HepG2 (cell line): ENCODE results near the gene YWHAQ. TPM values are rescaled to one million over a fixed set of nuclear protein-coding genes. Genes with fewer than 3 reads are reported as not detected.

Source experiments
- ARID2 ChIP-seq: sonication (generic); formaldehyde crosslinking; IDR thresholded peaks from 2 replicates; pipeline ENCODE4 v1.8.1; 2022; ENCODE audit warnings: mild to moderate bottlenecking, missing genetic modification reagents, borderline replicate concordance
- ARID5B ChIP-seq: IDR thresholded peaks from 2 replicates; pipeline ENCODE4 v1.4.0; 2020; ENCODE audit warnings: mild to moderate bottlenecking, missing genetic modification reagents
- DNMT1 ChIP-seq: sonication (generic); formaldehyde crosslinking; IDR thresholded peaks from 2 replicates; pipeline ENCODE4 v1.5.1; 2020; ENCODE audit warnings: mild to moderate bottlenecking, missing genetic modification reagents
- GABPB1 ChIP-seq: IDR thresholded peaks from 2 replicates; pipeline ENCODE4 v1.6.1; 2016; ENCODE audit warnings: mild to moderate bottlenecking, missing genetic modification reagents, moderate library complexity, missing compliant biosample characterization
- GATA4 ChIP-seq: sonication (generic); IDR thresholded peaks from 2 replicates; pipeline ENCODE4 v1.6.1; 2016; ENCODE audit warnings: antibody characterized with exemption, low read depth, borderline replicate concordance
- HIVEP1 ChIP-seq: sonication (generic); formaldehyde crosslinking; IDR thresholded peaks from 2 replicates; pipeline ENCODE4 v1.4.0; 2020; ENCODE audit warnings: mild to moderate bottlenecking, missing genetic modification reagents
- HNF1A ChIP-seq, 2 experiments: sonication (generic) in 1 of 2; formaldehyde crosslinking in 1 of 2; IDR thresholded peaks; 2 replicates each; pipeline versions ENCODE4 v1.4.0 to v1.6.1; 2016 to 2020; ENCODE audit warnings: borderline replicate concordance in 1 of 2, low read depth in 1 of 2, mild to moderate bottlenecking in 1 of 2, missing genetic modification reagents in 1 of 2
- NBN ChIP-seq: fragments of 450-650 bp; conservative IDR thresholded peaks from 2 replicates; pipeline ENCODE4 v1.6.1; 2017
- NKX3-1 ChIP-seq: sonication (generic); formaldehyde crosslinking; IDR thresholded peaks from 2 replicates; pipeline ENCODE4 v1.5.0; 2020; ENCODE audit warnings: missing genetic modification reagents
- NR0B2 ChIP-seq: sonication (generic); formaldehyde crosslinking; IDR thresholded peaks from 2 replicates; pipeline ENCODE4 v1.4.0; 2020; ENCODE audit warnings: mild to moderate bottlenecking, missing genetic modification reagents
- REST ChIP-seq, 2 experiments: IDR thresholded peaks; 2 replicates each; pipeline ENCODE4 v1.6.1; 2011 to 2012; ENCODE audit warnings: low read length in 2 of 2, borderline replicate concordance in 1 of 2, low read depth in 1 of 2, mild to moderate bottlenecking in 1 of 2, moderate library complexity in 1 of 2
- RXRB ChIP-seq: IDR thresholded peaks from 2 replicates; pipeline ENCODE4 v1.6.1; 2016; ENCODE audit warnings: borderline replicate concordance, missing genetic modification reagents, missing compliant biosample characterization
- SMAD3 ChIP-seq: sonication (generic); formaldehyde crosslinking; IDR thresholded peaks from 2 replicates; pipeline ENCODE4 v1.4.0; 2020; ENCODE audit warnings: missing genetic modification reagents
- ZNF468 ChIP-seq: sonication (generic); formaldehyde crosslinking; IDR thresholded peaks from 2 replicates; pipeline ENCODE4 v1.8.0; 2022; ENCODE audit warnings: mild to moderate bottlenecking, moderate library complexity, missing genetic modification reagents
- ZNF746 ChIP-seq: sonication (generic); formaldehyde crosslinking; IDR thresholded peaks from 2 replicates; pipeline ENCODE4 v1.8.0; 2022; ENCODE audit warnings: mild to moderate bottlenecking, missing genetic modification reagents
- polyA plus RNA-seq, 8 experiments: library from polyadenylated mRNA; depleted of rRNA in 3 of 8; stranded (reverse) in 7 of 8; unstranded in 1 of 8; fragments of >200 nt; fragmentation: Illumina TruSeq in 4 of 8; extraction: Trizol in 4 of 8; gene quantifications; 2 replicates each; pipeline versions ENCODE4 v1.2.1 to v1.2.3, GENCODE V29; 2011 to 2016; ENCODE audit warnings: low read depth in 4 of 8, missing spikeins in 1 of 8, mixed read lengths in 1 of 8; ENCODE audit not compliant: insufficient read depth in 1 of 8
- total RNA-seq, 5 experiments: library from RNA; depleted of rRNA; stranded (reverse); fragments of >200 nt; fragmentation: Illumina TruSeq; extraction: Trizol; gene quantifications; 2 replicates each; pipeline ENCODE4 v1.2.3, GENCODE V29; 2016; ENCODE audit warnings: low read depth in 1 of 5

YWHAQ gene
- total and polyA plus RNA-seq, 2 of the 13 experiments (the other 11 are each of a cell fraction or from before 2014, with no cell fraction given): 160 to 304 TPM

- no peak for TF ChIP-seq ARID2 (CRISPR knock-in tag)
- TF ChIP-seq ZNF468: no peak
- TF ChIP-seq NKX3-1: peak; percentile 43; the same call in 1 of the 2 replicates
- peak in 1 of 2 experiments; percentile 41; a peak in 1 of 4 replicates for TF ChIP-seq REST (IDR thresholded peaks at IDR 0.05; ENCODE audit: borderline replicate concordance in 1 of 2, low read depth in 1 of 2, low read length in 2 of 2)
- peak; percentile 56; the same call in 1 of the 2 replicates for TF ChIP-seq SMAD3 (CRISPR knock-in tag)
- peak; percentile 88 for TF ChIP-seq GABPB1
- TF ChIP-seq DNMT1 (CRISPR knock-in tag): peak; percentile 24; the same call in 1 of the 2 replicates
- no peak for TF ChIP-seq NR0B2
- TF ChIP-seq HIVEP1 (CRISPR knock-in tag): peak; percentile 93
- TF ChIP-seq GATA4: no peak
- TF ChIP-seq HNF1A (IDR thresholded peaks at IDR 0.05; ENCODE audit: low read depth): no peak; the same call in 1 of the 2 replicates
- TF ChIP-seq HNF1A (CRISPR knock-in tag; IDR thresholded peaks at IDR 0.05; ENCODE audit: borderline replicate concordance): peak; percentile 62; the same call in 1 of the 2 replicates
- TF ChIP-seq ARID5B (CRISPR knock-in tag): peak; percentile 41; the same call in 1 of the 2 replicates
- peak; percentile 84; the same call in 1 of the 2 replicates for TF ChIP-seq ZNF746 (CRISPR knock-in tag)
- TF ChIP-seq RXRB (CRISPR knock-in tag): peak; percentile 52; the same call in 1 of the 2 replicates
- TF ChIP-seq NBN: no peak
Measured at GRCh38 chr2:9630736-9631552, at the start of gene YWHAQ (continued).
